ENCODE results near the gene MCEMP1.
A peak's percentile ranks its signal among the peaks of the same experiment; 100 is the strongest.

MCEMP1 gene

GRCh38 chr19:7701654-7702457, 25.0 kb downstream of the MCEMP1 start, which contains the start of gene FCER2:
TSS of gene FCER2 (minus strand) at chr19:7702131. CDS start at chr19:7699760, 2,371 bp downstream.
- TF ChIP-seq POLR2A (IDR thresholded peaks at IDR 0.05; ENCODE audit: extremely low read depth, insufficient read length) (no peak), MAX (IDR thresholded peaks at IDR 0.05; ENCODE audit: low read depth, low read length) (no peak), CTCF (IDR thresholded peaks at IDR 0.05; ENCODE audit: low read depth, low read length) (no peak), MYC (IDR thresholded peaks at IDR 0.05; ENCODE audit: low read depth, low read length) (no peak)
- no peak within 1 kb of the TSS for H3K4me3 ChIP-seq (ENCODE audit: low read depth, low read length)
- DNase-seq (ENCODE audit: low read depth), result peak; percentile 64

GRCh38 chr19:7703332-7703731, 26.4 kb downstream of the MCEMP1 start:
- TF ChIP-seq MYC (IDR thresholded peaks at IDR 0.05; ENCODE audit: low read depth, low read length), result no peak
- TF ChIP-seq CTCF (IDR thresholded peaks at IDR 0.05; ENCODE audit: low read depth, low read length), result no peak
- no peak for TF ChIP-seq POLR2A (IDR thresholded peaks at IDR 0.05; ENCODE audit: extremely low read depth, insufficient read length)
- no peak overlapping the region for H3K4me3 ChIP-seq (ENCODE audit: low read depth, low read length)
- DNase-seq (ENCODE audit: low read depth), result no peak

- H3K4me3 ChIP-seq (ENCODE audit: low read depth, low read length), result no peak overlapping the region
- TF ChIP-seq CTCF (IDR thresholded peaks at IDR 0.05; ENCODE audit: low read depth, low read length) (no peak), MYC (IDR thresholded peaks at IDR 0.05; ENCODE audit: low read depth, low read length) (no peak), POLR2A (IDR thresholded peaks at IDR 0.05; ENCODE audit: extremely low read depth, insufficient read length) (no peak)
- DNase-seq (ENCODE audit: low read depth), result no peak
Measured at GRCh38 chr19:7704280-7705060, 27.6 kb downstream of the MCEMP1 start.

- H3K4me3 ChIP-seq (ENCODE audit: low read depth, low read length), result no peak overlapping the region
- DNase-seq (ENCODE audit: low read depth), result peak; percentile 43
- TF ChIP-seq CTCF (IDR thresholded peaks at IDR 0.05; ENCODE audit: low read depth, low read length), result no peak
- TF ChIP-seq MAX (IDR thresholded peaks at IDR 0.05; ENCODE audit: low read depth, low read length), result no peak
- no peak for TF ChIP-seq POLR2A (IDR thresholded peaks at IDR 0.05; ENCODE audit: extremely low read depth, insufficient read length)
- TF ChIP-seq MYC (IDR thresholded peaks at IDR 0.05; ENCODE audit: low read depth, low read length), result no peak
Measured at GRCh38 chr19:7705387-7706187, 28.7 kb downstream of the MCEMP1 start.

- DNase-seq (ENCODE audit: low read depth), result no peak
- no peak for TF ChIP-seq MAX (IDR thresholded peaks at IDR 0.05; ENCODE audit: low read depth, low read length)
- TF ChIP-seq CTCF (IDR thresholded peaks at IDR 0.05; ENCODE audit: low read depth, low read length), result no peak
- TF ChIP-seq POLR2A (IDR thresholded peaks at IDR 0.05; ENCODE audit: extremely low read depth, insufficient read length), result no peak
- no peak for TF ChIP-seq MYC (IDR thresholded peaks at IDR 0.05; ENCODE audit: low read depth, low read length)
- H3K4me3 ChIP-seq (ENCODE audit: low read depth, low read length), result no peak overlapping the region
Measured at GRCh38 chr19:7706188-7706954, 29.5 kb downstream of the MCEMP1 start.

Measured in NB4 (cell line).